LHCN-M2 (cell line): ENCODE data around the gene KCNK7. TPM values are rescaled to one million over a fixed set of nuclear protein-coding genes. Genes with fewer than 3 reads are reported as not detected.

Experiments
- total RNA-seq: library from RNA; depleted of rRNA; stranded (reverse); fragments of >200 nt; gene quantifications from 2 replicates; pipeline ENCODE4 v1.2.3, GENCODE V29; 2014; rRNA removed

KCNK7 gene
- total RNA-seq, 1 experiment from 2014 or later: 0.11 TPM

Other genes starting within 250 kb of the KCNK7 start
- gene TIGD3, start 241.0 kb downstream of the KCNK7 start, total RNA-seq: 0.26 and 0.29 TPM in 2 replicates
- gene SLC25A45, start 213.2 kb downstream of the KCNK7 start, total RNA-seq: 1.4 and 2.3 TPM in 2 replicates
- gene FRMD8, start 209.2 kb downstream of the KCNK7 start, total RNA-seq: 40.7 and 58.7 TPM in 2 replicates
- gene NEAT1, start 173.0 kb downstream of the KCNK7 start, total RNA-seq: 29.4 and 37.8 TPM in 2 replicates
- 1,575 and 2,461 TPM in 2 replicates for gene MALAT1, start 96.8 kb downstream of the KCNK7 start, total RNA-seq
- 104 and 113 TPM in 2 replicates for gene SCYL1, start 70.7 kb downstream of the KCNK7 start, total RNA-seq
- gene LTBP3, start 37.4 kb downstream of the KCNK7 start, total RNA-seq: 17.1 and 27.3 TPM in 2 replicates
- gene ZNRD2, start 25.3 kb downstream of the KCNK7 start, total RNA-seq: 50.4 and 57.8 TPM in 2 replicates
- gene FAM89B, start 23.3 kb downstream of the KCNK7 start, total RNA-seq: 49.6 and 67.9 TPM in 2 replicates
- 44.0 and 49.1 TPM in 2 replicates for gene EHBP1L1, start 19.7 kb downstream of the KCNK7 start, total RNA-seq
- 33.6 and 35.3 TPM in 2 replicates for gene MAP3K11, start 18.4 kb upstream of the KCNK7 start, total RNA-seq
- gene PCNX3, start 20.0 kb upstream of the KCNK7 start, total RNA-seq: 31.4 and 31.7 TPM in 2 replicates
- 26.1 and 32.3 TPM in 2 replicates for gene SIPA1, start 42.3 kb upstream of the KCNK7 start, total RNA-seq
- 26.5 and 34.0 TPM in 2 replicates for gene RELA, start 67.1 kb upstream of the KCNK7 start, total RNA-seq
- 43.1 and 47.6 TPM in 2 replicates for gene KAT5, start 116.5 kb upstream of the KCNK7 start, total RNA-seq
- gene RNASEH2C, start 125.0 kb upstream of the KCNK7 start, total RNA-seq: 76.4 and 87.5 TPM in 2 replicates
- gene AP5B1, start 185.2 kb upstream of the KCNK7 start, total RNA-seq: 12.8 and 14.1 TPM in 2 replicates
- not detected in 2 replicates for gene OVOL1, start 191.3 kb upstream of the KCNK7 start, total RNA-seq
- 0.45 and 0.69 TPM in 2 replicates for gene SNX32, start 238.2 kb upstream of the KCNK7 start, total RNA-seq